Stimulated activated CD4-positive, alpha-beta T cell treated with anti-CD3 and anti-CD28 coated beads, Interleukin-1b, Interleukin-23, amount 100 ng/mL, for 24 hours (primary cell): Measurements from ENCODE around the gene GRAMD4.
"Not testable (repeated sequence)": the region's sequence is repeated elsewhere in the genome, so short reads cannot be mapped to it uniquely, and the experiment has no call there.

ENCODE experiments used
- DNase-seq, 4 experiments: peaks; one replicate each; pipeline ENCODE4 v3.0.0-alpha.2; 2020; ENCODE audit warnings: low read depth in 4 of 4, low spot score in 1 of 4

The GRAMD4 gene

GRCh38 chr22:46619240-46619829 is 851 bp upstream of the GRAMD4 start:
- no peak for DNase-seq

DNA sequence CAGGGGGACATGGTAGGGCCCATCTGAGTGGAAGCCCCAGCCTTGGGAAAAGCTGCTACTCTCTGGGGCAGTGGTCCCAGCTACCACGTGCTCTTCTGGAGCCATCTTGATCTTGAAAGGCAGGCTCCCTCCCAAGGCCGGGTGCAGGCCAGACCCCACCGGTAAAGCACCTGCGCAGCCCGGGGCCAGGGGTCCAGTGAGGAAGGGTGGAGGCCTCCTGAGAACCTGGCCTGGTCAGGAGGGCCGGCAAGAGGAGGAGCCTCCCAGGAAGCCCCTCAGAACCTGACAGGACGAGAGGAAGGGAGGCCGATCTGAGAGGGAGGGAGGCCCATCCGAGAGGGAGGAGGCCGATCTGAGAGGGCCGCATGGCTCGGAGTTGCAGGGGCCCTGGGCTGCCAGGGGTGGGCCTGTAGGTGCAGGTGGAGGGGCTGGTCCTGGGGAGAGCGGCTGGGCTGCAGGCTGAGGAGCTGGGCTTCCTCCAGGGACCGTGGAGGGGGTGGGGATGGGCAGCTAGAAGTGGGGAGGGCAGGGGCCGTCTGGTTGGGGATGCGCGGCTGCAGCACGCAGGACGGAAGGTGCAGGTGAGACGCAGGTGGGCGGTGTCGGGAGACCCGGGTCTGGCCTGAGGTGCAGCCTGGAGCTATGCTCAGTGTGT is 529 bp downstream of the GRAMD4 start:
- DNase-seq, result no peak

- not testable (repeated sequence) for DNase-seq
These were observed 1.2 kb downstream of the GRAMD4 start for GRCh38 chr22:46621243-46621930.

DNA sequence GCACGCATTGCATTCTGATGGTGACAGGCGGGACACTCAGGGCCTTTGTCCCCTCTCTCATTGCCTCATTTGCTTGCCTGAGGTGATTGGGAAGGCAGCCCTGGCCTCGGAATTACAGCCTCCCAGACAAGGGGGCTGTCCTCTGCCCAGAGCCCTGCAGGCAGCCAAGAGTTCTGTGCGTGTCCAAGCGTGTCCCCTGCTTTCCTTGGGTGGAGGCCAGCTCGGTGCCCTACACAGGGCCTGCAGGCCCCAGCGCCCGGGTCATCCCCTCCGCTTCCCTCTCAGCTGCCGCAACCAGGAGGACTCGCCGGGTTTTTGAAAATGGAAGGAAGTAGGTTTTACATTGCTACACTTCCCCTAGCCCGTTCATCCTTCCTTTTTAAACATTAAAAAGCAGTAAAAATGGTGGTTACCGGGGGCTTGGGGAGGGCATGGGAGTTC is 1.9 kb downstream of the GRAMD4 start:
- no peak for DNase-seq

DNA sequence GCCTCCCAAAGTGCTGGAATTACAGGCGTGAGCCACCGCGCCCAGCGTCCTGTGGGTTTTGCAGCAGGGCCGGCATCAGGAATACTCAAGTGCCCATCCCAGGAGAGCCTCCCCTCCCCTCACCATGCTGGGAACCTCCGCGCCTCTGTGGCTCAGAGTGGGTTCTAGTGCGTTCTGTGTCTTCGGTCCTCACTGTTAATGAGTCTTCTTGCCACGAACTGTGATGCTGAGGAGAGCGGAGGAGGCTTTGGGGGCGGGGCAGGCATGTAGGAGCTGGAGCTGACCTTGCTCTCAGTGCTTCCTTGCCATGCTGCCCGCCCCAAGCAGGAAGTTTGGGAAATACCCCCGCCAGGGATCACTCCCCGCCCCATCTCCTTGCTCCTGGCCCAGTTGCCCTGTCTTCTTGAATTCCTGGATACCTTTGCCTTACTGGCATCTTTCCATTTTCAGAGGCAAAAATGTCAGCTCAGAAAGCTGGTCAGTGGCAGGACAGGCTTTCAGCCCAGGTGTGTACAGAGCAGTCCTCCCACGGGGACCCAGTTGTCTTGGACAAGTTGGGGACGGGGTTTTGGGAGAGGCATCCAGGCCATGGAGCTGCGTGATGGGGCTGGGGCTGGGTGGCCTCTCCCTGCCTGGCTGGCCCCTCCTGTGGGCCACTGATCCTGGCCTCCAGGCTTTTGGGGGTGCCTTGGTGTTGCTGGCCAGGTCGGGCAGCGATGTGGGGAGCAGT is 5.1 kb downstream of the GRAMD4 start:
- no peak for DNase-seq

DNA sequence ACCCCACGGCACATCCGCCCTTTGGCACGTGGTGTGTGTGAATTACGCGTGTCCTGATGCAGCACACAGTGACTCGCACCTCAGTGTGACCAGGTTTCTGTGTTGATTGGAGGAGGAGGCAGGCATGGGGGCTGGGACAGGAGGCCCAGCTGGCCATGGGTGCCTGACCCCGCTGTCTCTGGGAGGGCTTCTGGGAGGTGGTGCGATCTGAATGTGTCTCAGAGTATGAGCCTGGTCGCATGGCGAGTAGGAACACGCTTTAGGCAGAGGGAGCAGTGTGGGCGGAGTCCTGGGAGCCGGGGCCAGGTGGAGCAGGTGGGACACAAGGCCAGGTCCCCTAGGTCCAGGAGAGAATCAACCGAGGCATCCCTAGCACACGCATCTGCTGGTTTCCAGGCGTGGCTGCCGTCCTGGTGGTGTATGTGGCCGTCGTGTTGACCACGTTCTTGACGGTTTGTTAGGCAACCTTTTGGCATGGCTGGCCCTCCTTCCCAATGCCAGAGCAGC is 5.7 kb downstream of the GRAMD4 start:
- no peak for DNase-seq

DNA sequence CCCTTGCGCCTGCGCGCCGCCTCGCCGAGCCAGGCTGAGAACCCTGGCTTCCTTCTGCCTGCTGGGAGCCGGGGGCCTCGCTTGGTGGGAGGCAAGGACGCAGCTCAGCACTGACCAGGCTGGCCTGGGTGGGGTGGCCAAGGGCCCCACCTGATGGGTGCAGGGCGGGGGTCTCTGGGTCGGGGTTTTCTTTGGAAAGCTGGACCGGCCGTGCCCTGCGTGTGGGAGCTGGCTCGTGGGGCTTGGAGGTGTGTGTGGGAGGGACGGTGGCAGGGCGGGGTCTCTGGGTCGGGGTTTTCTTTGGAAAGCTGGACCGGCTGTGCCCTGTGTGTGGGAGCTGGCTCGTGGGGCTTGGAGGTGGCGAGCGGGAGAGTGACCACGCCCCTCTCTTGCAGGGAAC is 6.2 kb downstream of the GRAMD4 start:
- no peak for DNase-seq

- no peak for DNase-seq
These were observed 7.0 kb downstream of the GRAMD4 start for GRCh38 chr22:46626911-46627805.

- no peak for DNase-seq
These were observed 7.8 kb downstream of the GRAMD4 start for GRCh38 chr22:46627806-46628482.

DNA sequence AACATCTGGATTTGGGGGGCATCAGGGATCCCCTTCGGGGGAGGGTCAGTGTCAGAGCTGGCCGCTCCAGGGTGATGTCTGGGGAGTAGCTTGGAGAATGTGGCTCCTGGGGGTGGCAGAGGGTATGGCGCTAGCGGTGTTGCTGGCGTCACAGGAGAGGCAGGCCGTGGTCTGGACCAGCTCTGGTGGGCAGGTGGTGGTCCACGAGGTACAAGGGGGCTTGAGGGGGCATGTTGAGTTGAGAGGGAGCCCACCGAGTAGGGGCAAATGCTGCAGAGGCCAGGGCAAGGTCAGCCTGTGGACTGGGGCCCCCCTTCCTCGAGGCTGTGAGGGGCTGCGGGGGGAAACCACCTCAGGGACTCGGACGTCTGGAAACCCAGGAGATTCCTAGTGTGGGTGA is 8.6 kb downstream of the GRAMD4 start:
- DNase-seq, result no peak

DNA sequence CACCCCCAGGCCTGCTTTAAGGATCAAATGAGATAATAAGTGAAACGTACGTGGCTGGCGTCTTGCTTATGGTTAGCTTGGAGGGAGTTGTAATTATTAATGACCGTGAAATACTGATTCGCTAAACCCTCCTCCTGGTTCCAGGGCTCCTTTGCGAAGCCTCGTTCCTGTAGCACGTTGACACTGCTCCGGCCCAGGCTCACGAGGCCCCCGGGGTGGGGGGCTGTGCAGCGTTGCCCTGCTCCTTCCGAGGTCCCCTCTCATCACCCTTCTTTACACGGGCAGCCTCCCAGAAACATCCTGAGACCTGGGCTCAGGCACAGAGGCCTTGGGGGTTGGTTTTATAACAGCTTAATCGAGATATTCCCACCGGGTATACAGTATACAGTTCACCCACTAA is 9.1 kb downstream of the GRAMD4 start:
- no peak for DNase-seq

DNA sequence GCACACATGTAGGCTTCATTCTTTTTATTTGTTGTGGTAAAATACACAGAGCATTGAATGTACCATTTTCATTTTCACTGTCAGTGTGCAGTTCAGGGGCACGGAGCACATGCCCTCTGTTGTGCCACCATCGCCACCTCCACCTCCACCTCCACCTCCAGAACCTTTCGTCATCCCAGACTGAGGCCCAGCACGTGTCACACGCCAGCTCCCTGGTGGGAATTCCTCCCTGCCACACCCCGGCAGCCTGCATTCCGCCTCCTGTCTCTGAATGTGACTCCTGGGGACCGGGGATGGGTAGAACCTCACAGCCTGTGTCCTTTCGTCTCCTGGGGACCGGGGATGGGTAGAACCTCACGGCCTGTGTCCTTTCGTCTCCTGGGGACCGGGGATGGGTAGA is 10.9 kb downstream of the GRAMD4 start:
- no peak for DNase-seq

GRCh38 chr22:46632646-46633249 is 12.6 kb downstream of the GRAMD4 start:
- no peak for DNase-seq

- DNase-seq, result no peak
These were observed 13.2 kb downstream of the GRAMD4 start for GRCh38 chr22:46633334-46633890.

GRCh38 chr22:46634011-46634699 is 14.0 kb downstream of the GRAMD4 start:
- no peak for DNase-seq

GRCh38 chr22:46634973-46635685 is 14.9 kb downstream of the GRAMD4 start:
- DNase-seq, result not testable (repeated sequence)

- DNase-seq, result no peak
These were observed 15.6 kb downstream of the GRAMD4 start for GRCh38 chr22:46635756-46636155.
